Epithelial cell of esophagus (primary cell): ENCODE results near the gene SMS.

Experiments used
- DNase-seq: peaks from one replicate; pipeline ENCODE4 v3.0.0; 2010; ENCODE audit warnings: low read depth
- H3K4me3 ChIP-seq: 2 replicates; pipeline ENCODE4 v1.5.1; 2011; ENCODE audit warnings: mild to moderate bottlenecking, low read length, control low read depth
- TF ChIP-seq, protein P1 (sequence below): IDR thresholded peaks from 2 replicates; pipeline ENCODE4 v1.5.1; 2011; ENCODE audit warnings: low read depth, mild to moderate bottlenecking, low read length, control low read depth, inconsistent platforms; ENCODE audit not compliant: insufficient read depth; ENCODE audit errors: missing control alignments

The SMS gene

GRCh38 chrX:22012931-22013330, 72.4 kb downstream of the SMS start:
- TF ChIP-seq, protein P1, sequence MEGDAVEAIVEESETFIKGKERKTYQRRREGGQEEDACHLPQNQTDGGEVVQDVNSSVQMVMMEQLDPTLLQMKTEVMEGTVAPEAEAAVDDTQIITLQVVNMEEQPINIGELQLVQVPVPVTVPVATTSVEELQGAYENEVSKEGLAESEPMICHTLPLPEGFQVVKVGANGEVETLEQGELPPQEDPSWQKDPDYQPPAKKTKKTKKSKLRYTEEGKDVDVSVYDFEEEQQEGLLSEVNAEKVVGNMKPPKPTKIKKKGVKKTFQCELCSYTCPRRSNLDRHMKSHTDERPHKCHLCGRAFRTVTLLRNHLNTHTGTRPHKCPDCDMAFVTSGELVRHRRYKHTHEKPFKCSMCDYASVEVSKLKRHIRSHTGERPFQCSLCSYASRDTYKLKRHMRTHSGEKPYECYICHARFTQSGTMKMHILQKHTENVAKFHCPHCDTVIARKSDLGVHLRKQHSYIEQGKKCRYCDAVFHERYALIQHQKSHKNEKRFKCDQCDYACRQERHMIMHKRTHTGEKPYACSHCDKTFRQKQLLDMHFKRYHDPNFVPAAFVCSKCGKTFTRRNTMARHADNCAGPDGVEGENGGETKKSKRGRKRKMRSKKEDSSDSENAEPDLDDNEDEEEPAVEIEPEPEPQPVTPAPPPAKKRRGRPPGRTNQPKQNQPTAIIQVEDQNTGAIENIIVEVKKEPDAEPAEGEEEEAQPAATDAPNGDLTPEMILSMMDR: no peak
- DNase-seq: no peak

GRCh38 chrX:22015139-22015750, 74.7 kb downstream of the SMS start:
- no peak for DNase-seq
- no peak overlapping the region for H3K4me3 ChIP-seq
- TF ChIP-seq, protein P1: no peak

More at GRCh38 chrX:22012931-22013330, 72.4 kb downstream of the SMS start:
- H3K4me3 ChIP-seq: no peak overlapping the region

DNA sequence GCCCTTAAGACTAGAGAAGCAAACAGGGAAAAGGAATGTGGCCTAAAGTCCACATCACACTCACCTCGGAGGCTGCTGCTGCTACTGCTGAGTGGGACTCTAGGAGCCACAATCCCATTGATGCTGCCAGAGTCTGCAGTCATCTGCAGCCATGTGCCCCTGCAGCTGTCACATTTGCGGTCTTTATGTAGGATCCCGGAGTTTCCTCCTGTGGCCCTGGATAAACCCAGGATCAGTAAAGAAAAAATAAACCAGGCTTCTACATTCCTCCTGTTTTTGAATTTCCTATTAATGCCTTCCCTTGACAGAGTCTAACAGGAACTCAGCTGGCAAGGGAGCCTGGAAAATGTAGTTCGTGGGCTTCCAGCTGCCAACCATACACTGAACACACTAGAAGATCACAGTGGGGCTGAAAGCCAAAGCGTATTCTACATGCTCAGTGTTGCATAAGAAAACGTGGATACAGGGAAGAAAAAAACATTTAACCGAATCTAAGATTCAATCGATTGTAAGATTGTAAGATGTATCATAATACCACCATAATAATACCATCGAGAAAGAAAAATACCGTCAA, 81.3 kb downstream of the SMS start:
- no peak overlapping the region for H3K4me3 ChIP-seq
- DNase-seq: no peak
- TF ChIP-seq, protein P1: no peak

GRCh38 chrX:22024577-22024976, 84.1 kb downstream of the SMS start:
- no peak for DNase-seq
- TF ChIP-seq, protein P1: no peak
- H3K4me3 ChIP-seq: no peak overlapping the region

GRCh38 chrX:22025751-22026150, 85.2 kb downstream of the SMS start:
- TF ChIP-seq, protein P1: no peak
- no peak for DNase-seq
- H3K4me3 ChIP-seq: no peak overlapping the region

DNA sequence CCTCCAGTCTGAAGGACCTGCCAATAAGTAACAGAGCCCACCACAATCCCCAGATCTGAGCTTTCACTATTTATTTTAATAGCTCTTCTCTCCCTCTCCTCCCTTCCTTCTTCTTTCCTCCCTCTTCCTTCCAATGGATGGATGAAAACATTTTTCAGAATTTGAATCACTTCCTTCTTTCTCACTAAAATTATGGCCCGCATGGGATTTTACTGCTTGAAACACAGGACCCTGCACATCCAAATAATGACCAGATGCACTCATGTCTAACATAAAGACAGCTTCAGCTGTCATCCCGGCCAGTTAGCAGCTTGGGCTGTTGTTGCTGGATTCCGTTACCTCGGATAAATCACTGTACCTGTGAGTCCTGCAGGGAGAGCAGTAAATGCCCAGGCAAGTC, 86.2 kb downstream of the SMS start:
- DNase-seq: no peak
- no peak overlapping the region for H3K4me3 ChIP-seq
- TF ChIP-seq, protein P1: no peak

- H3K4me3 ChIP-seq: no peak within 1 kb of the TSS
- TF ChIP-seq, protein P1: no peak
- no peak for DNase-seq
These were observed 91.6 kb downstream of the SMS start, which contains the start of gene PHEX for GRCh38 chrX:22032084-22032483. PHEX (plus strand) TSS chrX:22032325; CDS start chrX:22033006, 681 bp downstream.
